ENCODE measurements around the gene EPHA5. TPM values are rescaled to one million over a fixed set of nuclear protein-coding genes. Genes with fewer than 3 reads are reported as not detected.

Gene EPHA5
- total RNA-seq, 1 experiment from 2014 or later, result 0.11 TPM

DNA sequence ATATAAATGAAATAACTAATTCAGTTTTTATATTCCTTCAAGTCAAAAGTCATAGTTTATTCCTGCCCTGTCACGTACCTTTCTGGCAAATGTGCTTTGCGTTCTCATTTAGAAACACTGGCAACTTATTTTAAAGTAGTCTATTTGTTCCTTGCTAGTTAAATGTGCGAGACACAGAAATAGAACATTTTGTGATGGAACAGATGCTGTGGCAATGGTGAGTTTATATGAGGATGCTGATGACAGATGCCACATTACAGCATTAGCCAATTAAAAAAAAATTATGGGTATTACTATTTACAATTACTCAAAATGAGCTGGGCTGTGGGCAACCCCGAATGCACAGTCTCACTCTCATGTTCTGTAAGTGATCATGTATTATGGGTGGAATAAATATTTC lies 26.1 kb upstream of the EPHA5 start:
- H3K4me3 ChIP-seq (ENCODE audit: low read depth, low read length), result no peak overlapping the region
- H3K9me3 ChIP-seq, result no peaks in the 10 kb centered on the region
- BruUV-seq (replicated peaks), result no TSS peak
- no peaks in the 10 kb centered on the region for H3K27me3 ChIP-seq (replicated peaks; ENCODE audit: control insufficient read depth, insufficient read depth, low read length)
- no peaks in the 10 kb centered on the region for H3K4me1 Mint-ChIP-seq (ENCODE audit: low read depth, unreplicated experiment)
- no peaks in the 10 kb centered on the region for H3K36me3 Mint-ChIP-seq (ENCODE audit: insufficient read depth, unreplicated experiment)
- intact Hi-C loops (cut with micrococcal nuclease; ENCODE audit: unreplicated experiment), result no loop called here
- H3K9me3 Mint-ChIP-seq (ENCODE audit: unreplicated experiment), result no peaks in the 10 kb centered on the region
- ChIA-PET CTCF (no interaction called here), POLR2A (no interaction called here)
- H3K4me1 ChIP-seq, result no peaks in the 10 kb centered on the region
- TF ChIP-seq, protein P1, sequence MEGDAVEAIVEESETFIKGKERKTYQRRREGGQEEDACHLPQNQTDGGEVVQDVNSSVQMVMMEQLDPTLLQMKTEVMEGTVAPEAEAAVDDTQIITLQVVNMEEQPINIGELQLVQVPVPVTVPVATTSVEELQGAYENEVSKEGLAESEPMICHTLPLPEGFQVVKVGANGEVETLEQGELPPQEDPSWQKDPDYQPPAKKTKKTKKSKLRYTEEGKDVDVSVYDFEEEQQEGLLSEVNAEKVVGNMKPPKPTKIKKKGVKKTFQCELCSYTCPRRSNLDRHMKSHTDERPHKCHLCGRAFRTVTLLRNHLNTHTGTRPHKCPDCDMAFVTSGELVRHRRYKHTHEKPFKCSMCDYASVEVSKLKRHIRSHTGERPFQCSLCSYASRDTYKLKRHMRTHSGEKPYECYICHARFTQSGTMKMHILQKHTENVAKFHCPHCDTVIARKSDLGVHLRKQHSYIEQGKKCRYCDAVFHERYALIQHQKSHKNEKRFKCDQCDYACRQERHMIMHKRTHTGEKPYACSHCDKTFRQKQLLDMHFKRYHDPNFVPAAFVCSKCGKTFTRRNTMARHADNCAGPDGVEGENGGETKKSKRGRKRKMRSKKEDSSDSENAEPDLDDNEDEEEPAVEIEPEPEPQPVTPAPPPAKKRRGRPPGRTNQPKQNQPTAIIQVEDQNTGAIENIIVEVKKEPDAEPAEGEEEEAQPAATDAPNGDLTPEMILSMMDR (IDR thresholded peaks at IDR 0.05; ENCODE audit: insufficient read depth in 1 of 2, low read depth in 1 of 2, low read length in 1 of 2, severe bottlenecking in 1 of 2, unreplicated experiment in 1 of 2), result no peak
- no peak overlapping the region for H3K27ac Mint-ChIP-seq (ENCODE audit: unreplicated experiment)
- DNase-seq, result no peak
- H3K36me3 ChIP-seq (ENCODE audit: control insufficient read depth, insufficient read depth, low read length), result no peaks in the 10 kb centered on the region
- no peak overlapping the region for H3K4me3 Mint-ChIP-seq (ENCODE audit: unreplicated experiment)
- no peaks in the 10 kb centered on the region for H3K27me3 Mint-ChIP-seq (ENCODE audit: insufficient read depth, unreplicated experiment)

DNA sequence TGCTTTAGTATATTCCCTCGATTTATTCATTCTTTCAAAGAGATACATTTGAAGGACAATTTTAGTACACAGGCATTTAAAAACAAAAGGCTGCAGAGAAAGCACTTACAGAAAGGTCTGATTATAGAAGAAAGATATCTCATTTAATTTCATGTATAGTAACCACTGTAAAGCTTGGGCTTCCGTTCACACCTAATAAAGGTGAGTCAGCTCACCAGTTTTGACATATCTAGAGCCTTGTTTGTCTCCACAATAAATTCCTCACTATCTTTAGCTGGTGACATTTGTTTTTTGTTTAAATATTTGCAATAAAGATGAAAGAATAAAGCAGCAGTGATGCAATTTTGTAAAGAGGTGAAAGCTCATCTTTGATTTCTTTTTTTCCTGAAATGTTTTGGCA lies 1.1 kb upstream of the EPHA5 start:
- peak in 1 of 2 experiments; percentile 16 for DNase-seq
- Mint-ChIP-seq H3K27ac (ENCODE audit: unreplicated experiment) (no peak overlapping the region), H3K9me3 (ENCODE audit: unreplicated experiment) (peaks cover 1% of the 10 kb centered on the region), H3K4me1 (ENCODE audit: low read depth, unreplicated experiment) (peaks cover 13% of the 10 kb centered on the region), H3K4me3 (ENCODE audit: unreplicated experiment) (peak overlapping the region; percentile 12), H3K36me3 (ENCODE audit: insufficient read depth, unreplicated experiment) (no peaks in the 10 kb centered on the region), H3K27me3 (ENCODE audit: insufficient read depth, unreplicated experiment) (peaks cover 5% of the 10 kb centered on the region)
- intact Hi-C loops (cut with micrococcal nuclease; ENCODE audit: unreplicated experiment), result no loop called here
- Histone ChIP-seq H3K27me3 (replicated peaks; ENCODE audit: control insufficient read depth, insufficient read depth, low read length) (no peaks in the 10 kb centered on the region; the same call in 1 of the 2 replicates), H3K9me3 (no peaks in the 10 kb centered on the region), H3K36me3 (ENCODE audit: control insufficient read depth, insufficient read depth, low read length) (no peaks in the 10 kb centered on the region), H3K4me1 (peaks cover 14% of the 10 kb centered on the region), H3K4me3 (ENCODE audit: low read depth, low read length) (no peak overlapping the region)
- POLR2A ChIA-PET, result no interaction called here
- CTCF ChIA-PET, result no interaction called here
- no TSS peak for BruUV-seq (replicated peaks)
- TF ChIP-seq, protein P1 (IDR thresholded peaks at IDR 0.05; ENCODE audit: insufficient read depth in 1 of 2, low read depth in 1 of 2, low read length in 1 of 2, severe bottlenecking in 1 of 2, unreplicated experiment in 1 of 2), result no peak

DNA sequence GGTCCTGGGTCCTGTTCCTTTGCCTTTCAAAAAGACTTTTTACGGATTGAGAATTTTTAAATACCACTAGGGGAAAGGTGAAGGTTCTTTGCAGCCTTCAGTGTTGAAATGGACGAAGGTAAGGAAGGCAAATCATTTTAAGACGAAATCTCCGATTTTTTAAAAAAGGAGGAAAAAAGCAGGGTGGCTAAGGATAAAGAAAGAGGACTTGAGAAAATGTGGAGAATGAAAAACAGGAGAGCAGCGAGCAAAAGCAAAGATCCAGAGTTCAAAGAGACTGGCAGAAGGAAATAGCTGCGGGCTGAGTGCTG lies 314 bp downstream of the EPHA5 start:
- POLR2A ChIA-PET, result no interaction called here
- H3K27me3 Mint-ChIP-seq (ENCODE audit: insufficient read depth, unreplicated experiment), result peaks cover 5% of the 10 kb centered on the region
- H3K36me3 Mint-ChIP-seq (ENCODE audit: insufficient read depth, unreplicated experiment), result no peaks in the 10 kb centered on the region

More for the DNA sequence above, 314 bp downstream of the EPHA5 start:
- CTCF ChIA-PET, result no interaction called here
- TF ChIP-seq, protein P1 (IDR thresholded peaks at IDR 0.05; ENCODE audit: insufficient read depth in 1 of 2, low read depth in 1 of 2, low read length in 1 of 2, severe bottlenecking in 1 of 2, unreplicated experiment in 1 of 2), result no peak
- Mint-ChIP-seq H3K4me1 (ENCODE audit: low read depth, unreplicated experiment) (peaks cover 13% of the 10 kb centered on the region), H3K27ac (ENCODE audit: unreplicated experiment) (no peak overlapping the region), H3K9me3 (ENCODE audit: unreplicated experiment) (no peaks in the 10 kb centered on the region), H3K4me3 (ENCODE audit: unreplicated experiment) (peak overlapping the region; percentile 77)
- Histone ChIP-seq H3K4me1 (peaks cover 14% of the 10 kb centered on the region), H3K27me3 (replicated peaks; ENCODE audit: control insufficient read depth, insufficient read depth, low read length) (no peaks in the 10 kb centered on the region; the same call in 1 of the 2 replicates), H3K36me3 (ENCODE audit: control insufficient read depth, insufficient read depth, low read length) (no peaks in the 10 kb centered on the region), H3K9me3 (no peaks in the 10 kb centered on the region), H3K4me3 (ENCODE audit: low read depth, low read length) (peak overlapping the region; percentile 25)
- DNase-seq, result no peak
- intact Hi-C loops (cut with micrococcal nuclease; ENCODE audit: unreplicated experiment), result no loop called here
- BruUV-seq (replicated peaks), result no TSS peak
